ENCODE results near the gene THOC6.

DNA sequence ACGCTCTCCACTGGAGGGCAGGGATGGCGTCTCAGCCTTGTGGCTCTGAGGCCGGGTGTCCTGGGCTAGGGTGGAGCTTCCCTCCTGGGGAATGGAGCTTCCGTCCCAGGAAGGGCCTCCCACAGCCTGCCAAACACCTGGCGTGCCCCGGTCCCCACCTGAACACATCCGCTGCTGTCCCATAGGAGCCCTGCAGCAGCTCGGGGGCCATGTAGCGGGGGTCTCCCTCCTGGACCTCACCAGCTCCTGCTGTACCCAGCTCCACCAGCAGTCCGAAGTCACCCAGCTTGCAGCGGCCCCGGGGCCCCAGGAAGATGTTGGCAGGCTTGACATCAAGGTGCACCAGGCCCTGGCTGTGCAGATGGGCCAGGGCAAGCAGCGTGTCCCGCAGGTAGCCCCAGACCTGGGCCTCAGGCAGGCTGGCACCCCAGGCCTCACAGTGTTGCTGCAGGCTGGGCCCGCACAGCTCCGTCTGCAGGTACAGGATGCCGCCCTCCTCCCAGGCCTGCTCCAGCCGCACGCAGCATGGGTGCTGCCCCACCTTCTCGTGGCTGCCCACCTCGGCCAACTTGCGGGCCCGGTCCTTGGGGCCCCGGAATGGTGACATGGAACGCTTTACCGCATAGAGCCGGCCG is 48.6 kb upstream of the THOC6 start:
- TF ChIP-seq, protein P1, sequence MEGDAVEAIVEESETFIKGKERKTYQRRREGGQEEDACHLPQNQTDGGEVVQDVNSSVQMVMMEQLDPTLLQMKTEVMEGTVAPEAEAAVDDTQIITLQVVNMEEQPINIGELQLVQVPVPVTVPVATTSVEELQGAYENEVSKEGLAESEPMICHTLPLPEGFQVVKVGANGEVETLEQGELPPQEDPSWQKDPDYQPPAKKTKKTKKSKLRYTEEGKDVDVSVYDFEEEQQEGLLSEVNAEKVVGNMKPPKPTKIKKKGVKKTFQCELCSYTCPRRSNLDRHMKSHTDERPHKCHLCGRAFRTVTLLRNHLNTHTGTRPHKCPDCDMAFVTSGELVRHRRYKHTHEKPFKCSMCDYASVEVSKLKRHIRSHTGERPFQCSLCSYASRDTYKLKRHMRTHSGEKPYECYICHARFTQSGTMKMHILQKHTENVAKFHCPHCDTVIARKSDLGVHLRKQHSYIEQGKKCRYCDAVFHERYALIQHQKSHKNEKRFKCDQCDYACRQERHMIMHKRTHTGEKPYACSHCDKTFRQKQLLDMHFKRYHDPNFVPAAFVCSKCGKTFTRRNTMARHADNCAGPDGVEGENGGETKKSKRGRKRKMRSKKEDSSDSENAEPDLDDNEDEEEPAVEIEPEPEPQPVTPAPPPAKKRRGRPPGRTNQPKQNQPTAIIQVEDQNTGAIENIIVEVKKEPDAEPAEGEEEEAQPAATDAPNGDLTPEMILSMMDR (IDR thresholded peaks at IDR 0.05) = no peak
- no peak for TF ChIP-seq POLR2A (IDR thresholded peaks at IDR 0.05)
